Epithelial cell of proximal tubule (primary cell): ENCODE data around the gene SRPX. TPM values are rescaled to one million over a fixed set of nuclear protein-coding genes. Genes with fewer than 3 reads are reported as not detected.

Experiments
- DNase-seq: peaks from one replicate; pipeline ENCODE4 v3.0.0-alpha.2; 2011; ENCODE audit warnings: low read depth
- H3K4me3 ChIP-seq: 2 replicates; pipeline ENCODE4 v1.5.1; 2011; ENCODE audit warnings: low read depth, mild to moderate bottlenecking, low read length
- total RNA-seq: library from RNA; depleted of rRNA; stranded (reverse); fragments of >200 nt; gene quantifications from 2 replicates; pipeline ENCODE4 v1.2.3, GENCODE V29; 2015
- TF ChIP-seq, protein P1 (sequence below): conservative IDR thresholded peaks from 2 replicates; pipeline ENCODE4 v1.5.1; 2012; ENCODE audit warnings: low read depth, mild to moderate bottlenecking, low read length

The SRPX gene, protein sequence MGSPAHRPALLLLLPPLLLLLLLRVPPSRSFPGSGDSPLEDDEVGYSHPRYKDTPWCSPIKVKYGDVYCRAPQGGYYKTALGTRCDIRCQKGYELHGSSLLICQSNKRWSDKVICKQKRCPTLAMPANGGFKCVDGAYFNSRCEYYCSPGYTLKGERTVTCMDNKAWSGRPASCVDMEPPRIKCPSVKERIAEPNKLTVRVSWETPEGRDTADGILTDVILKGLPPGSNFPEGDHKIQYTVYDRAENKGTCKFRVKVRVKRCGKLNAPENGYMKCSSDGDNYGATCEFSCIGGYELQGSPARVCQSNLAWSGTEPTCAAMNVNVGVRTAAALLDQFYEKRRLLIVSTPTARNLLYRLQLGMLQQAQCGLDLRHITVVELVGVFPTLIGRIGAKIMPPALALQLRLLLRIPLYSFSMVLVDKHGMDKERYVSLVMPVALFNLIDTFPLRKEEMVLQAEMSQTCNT
- total RNA-seq, result 32.0 and 37.0 TPM in 2 replicates

DNA sequence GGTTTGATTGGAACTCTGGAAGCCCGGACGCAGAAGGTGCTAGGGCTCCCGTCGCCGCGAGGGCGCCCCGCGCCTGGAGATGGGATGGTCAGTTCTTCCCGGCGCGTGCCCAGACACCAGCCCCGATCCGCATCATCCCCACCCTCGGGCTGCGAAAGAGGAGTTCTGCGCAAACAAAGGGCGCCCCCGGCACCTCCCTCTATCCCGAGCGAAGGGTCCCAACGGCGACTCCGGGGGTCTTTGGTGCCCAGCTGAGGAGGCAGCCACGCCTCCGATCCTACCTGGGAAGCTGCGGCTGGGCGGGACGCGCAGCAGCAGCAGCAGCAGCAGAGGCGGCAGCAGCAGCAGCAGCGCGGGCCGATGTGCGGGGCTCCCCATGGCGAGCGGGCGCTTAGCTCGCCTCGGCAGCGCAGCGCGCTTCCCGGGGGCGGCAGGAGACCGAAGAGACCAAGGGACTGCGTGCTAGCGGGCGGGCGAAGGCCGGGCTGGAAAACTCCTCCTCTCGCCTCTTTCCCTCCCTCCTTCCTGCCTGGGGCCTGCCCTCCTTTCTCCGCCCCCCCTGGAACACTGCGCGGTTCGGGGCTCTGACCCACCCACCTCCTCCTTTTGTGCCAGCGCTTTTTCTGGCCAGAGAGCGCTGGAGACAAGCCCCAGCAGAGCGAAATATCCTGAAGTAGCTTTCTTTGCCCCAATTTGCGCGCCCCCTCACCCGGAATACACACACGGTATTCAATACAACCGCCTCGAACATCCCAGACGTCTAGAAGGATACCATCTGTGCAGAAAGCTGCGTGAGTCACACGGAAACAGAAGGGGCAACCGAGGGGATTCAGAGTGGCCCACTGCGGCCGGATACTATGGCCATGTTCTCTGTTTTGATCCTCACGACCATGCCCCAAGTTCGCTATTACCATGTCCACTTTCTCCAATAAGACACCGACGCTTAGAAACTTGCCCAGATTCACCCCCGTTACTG is at the start of gene SRPX:
TSS of gene SRPX (minus strand) at position 457 of the 976 bp plus-strand sequence. CDS start at position 378, 79 bp downstream.
- H3K4me3 ChIP-seq, result peak within 1 kb of the TSS; percentile 53
- TF ChIP-seq, protein P1, sequence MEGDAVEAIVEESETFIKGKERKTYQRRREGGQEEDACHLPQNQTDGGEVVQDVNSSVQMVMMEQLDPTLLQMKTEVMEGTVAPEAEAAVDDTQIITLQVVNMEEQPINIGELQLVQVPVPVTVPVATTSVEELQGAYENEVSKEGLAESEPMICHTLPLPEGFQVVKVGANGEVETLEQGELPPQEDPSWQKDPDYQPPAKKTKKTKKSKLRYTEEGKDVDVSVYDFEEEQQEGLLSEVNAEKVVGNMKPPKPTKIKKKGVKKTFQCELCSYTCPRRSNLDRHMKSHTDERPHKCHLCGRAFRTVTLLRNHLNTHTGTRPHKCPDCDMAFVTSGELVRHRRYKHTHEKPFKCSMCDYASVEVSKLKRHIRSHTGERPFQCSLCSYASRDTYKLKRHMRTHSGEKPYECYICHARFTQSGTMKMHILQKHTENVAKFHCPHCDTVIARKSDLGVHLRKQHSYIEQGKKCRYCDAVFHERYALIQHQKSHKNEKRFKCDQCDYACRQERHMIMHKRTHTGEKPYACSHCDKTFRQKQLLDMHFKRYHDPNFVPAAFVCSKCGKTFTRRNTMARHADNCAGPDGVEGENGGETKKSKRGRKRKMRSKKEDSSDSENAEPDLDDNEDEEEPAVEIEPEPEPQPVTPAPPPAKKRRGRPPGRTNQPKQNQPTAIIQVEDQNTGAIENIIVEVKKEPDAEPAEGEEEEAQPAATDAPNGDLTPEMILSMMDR, result no peak
- no peak for DNase-seq

DNA sequence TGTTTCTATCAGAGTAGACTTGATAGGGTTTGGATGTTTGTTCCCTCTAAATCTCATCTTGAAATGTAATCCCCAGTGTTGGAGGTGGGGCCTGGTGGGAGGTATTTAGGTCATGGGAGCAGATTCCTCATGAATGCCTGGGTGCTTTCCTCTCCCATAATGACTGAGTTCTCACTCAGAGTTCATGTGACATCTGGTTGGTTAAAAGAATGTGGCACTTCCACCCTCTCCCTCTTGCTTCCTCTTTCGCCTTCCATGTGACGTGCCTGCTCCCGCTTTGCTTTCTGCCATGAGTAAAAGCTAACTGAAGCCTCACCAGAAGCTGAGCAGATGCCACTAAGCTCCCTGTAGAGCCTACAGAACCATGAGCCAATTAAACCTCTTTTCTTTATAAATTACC is 47.3 kb upstream of the SRPX start:
- TF ChIP-seq, protein P1, result no peak
- no peak overlapping the region for H3K4me3 ChIP-seq
- no peak for DNase-seq

DNA sequence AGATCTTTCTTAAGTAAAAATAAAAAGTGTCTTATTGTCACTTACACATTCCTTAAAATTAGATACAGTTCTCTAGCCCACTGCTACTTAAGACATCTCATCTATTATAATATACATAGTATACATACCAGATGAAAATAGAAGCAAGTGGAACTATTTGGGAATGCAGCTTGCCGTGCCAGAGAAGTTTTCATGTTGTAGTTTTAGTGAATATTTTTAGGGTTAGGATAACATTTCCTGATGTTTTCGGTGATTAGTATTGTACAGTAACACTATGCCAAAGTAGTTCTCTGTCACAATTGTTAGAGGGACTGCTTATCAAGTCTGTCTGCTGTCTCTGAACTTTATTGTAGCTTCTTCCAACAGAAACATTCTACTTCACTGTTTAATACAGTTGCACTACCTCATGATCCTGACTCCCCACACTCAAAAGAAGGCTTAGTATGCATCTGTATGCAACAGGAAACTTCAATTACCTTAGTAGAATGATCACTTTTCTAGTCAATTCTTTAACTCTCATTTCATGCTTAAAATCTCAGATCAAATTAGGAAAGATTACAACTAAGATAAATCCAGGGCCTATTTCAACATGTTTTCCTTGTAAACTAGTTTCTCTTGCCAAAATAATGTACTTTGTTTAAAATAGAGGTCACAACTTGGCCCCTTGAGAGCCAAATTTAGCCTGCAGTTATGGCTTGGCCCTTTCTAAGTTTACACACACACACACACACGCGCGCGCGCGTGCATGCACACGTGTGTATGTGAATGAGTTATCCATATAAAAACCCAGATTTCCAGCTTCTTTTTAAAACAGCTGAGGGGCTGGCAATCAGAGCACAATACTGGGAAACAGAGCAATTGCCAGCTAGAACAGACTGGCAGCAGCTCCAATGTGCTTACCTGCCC is 42.3 kb upstream of the SRPX start:
- H3K4me3 ChIP-seq, result no peak overlapping the region
- TF ChIP-seq, protein P1, result no peak
- DNase-seq, result no peak

DNA sequence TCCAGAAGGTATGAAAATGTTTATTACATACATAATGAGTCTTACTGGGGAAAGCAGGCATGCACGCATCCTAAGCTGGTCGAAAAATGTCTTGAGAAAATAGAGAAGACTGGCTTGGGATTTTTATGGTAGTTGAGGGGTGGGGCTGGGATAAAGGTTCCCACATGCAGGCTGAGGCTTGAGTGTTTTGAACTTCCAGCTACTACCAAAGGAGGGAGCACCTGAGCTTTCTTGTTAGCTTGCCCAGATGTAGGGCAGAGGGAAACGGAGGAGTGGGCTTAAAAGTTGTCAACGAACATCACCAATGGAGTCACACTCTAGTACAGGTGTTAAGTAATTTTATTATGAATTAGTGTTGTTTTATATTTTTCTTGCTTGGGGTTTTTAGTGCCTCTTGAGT is 39.6 kb upstream of the SRPX start:
- TF ChIP-seq, protein P1, result peak; percentile 60
- no peak overlapping the region for H3K4me3 ChIP-seq
- no peak for DNase-seq

DNA sequence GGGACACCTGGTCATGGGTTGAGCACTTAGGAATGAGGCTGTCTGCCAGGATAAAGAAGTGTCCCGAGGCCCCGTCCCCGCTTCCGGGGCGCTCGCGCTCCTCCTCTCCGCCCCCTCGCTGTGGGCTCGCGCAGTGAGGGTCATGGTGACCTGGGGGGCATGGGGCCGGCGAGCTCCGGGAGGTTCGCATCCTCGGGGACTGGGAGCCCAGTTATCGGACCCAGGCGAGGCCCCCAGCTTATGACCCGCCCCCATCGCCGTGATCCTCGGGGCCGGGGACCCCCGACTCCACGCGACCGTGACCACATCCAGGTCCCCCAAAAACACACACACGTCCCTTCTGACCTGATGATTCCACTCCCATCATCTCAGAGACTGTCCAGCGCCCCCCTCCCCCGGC is 35.3 kb upstream of the SRPX start:
- no peak overlapping the region for H3K4me3 ChIP-seq
- DNase-seq, result no peak
- TF ChIP-seq, protein P1, result no peak

DNA sequence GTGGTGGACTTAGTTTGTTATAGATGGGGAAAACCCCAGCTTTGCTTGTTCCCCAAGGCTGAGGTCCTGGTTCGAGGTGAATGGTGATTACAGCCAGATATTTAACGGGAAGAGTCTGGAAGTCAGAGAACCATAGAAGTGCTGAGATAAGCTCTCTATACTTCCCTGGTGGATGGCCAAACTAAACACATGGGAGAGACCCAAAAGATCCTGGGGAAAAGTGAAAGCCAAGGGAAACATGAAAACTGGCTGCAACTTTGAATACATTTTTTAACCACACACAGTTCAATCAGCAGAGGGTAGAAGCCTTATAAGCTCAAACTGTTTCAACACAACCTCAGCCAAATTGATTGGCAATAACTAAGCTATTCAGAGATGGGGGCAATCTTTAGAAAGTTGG is 29.3 kb upstream of the SRPX start:
- TF ChIP-seq, protein P1, result no peak
- no peak for DNase-seq
- H3K4me3 ChIP-seq, result no peak overlapping the region
